IMR-90 (cell line): Measurements from ENCODE around the gene CYFIP2. TPM values are rescaled to one million over a fixed set of nuclear protein-coding genes. Genes with fewer than 3 reads are reported as not detected.

Experiments
- ATAC-seq: fragments of 200-7000 bp; cut with Tn5 transposase; 2 replicates; pipeline ENCODE4 v1.9.1; 2020; ENCODE audit warnings: low read depth, mild to moderate bottlenecking, moderate library complexity
- BruUV-seq: library from RNA; stranded (reverse); fragments of 400-500 nt; replicated peaks from 2 replicates; lab custom pipeline; 2021; lab: Mats Ljungman, UMichigan
- CTCF ChIA-PET: fragments of 300-600 bp; formaldehyde crosslinking; extraction: SDS; loops from one replicate; lab custom pipeline; 2021; ENCODE audit warnings: antibody characterized with exemption; lab: Yijun Ruan, JAX
- POLR2A ChIA-PET: fragments of 300-600 bp; sonication (Branson Sonifier 250); formaldehyde crosslinking; loops from one replicate; lab custom pipeline; 2022; ENCODE audit warnings: antibody characterized with exemption; ENCODE audit not compliant: unreplicated experiment; lab: Charles Lee
- DNase-seq: peaks from one replicate; pipeline ENCODE4 v3.0.0; 2013
- H2AFZ ChIP-seq: replicated peaks from 2 replicates; pipeline ENCODE3; 2013; ENCODE audit warnings: low read length, mild to moderate bottlenecking; ENCODE audit not compliant: poor library complexity
- H2AK5ac ChIP-seq: 2 replicates; pipeline ENCODE4 v1.6.1; 2013; ENCODE audit warnings: low read depth, low read length, inconsistent platforms
- H2AK9ac ChIP-seq: replicated peaks from 2 replicates; pipeline ENCODE3; 2013; ENCODE audit warnings: mild to moderate bottlenecking, low read depth, low read length, moderate library complexity; ENCODE audit not compliant: poor library complexity
- H2BK120ac ChIP-seq: 2 replicates; pipeline ENCODE4 v1.6.1; 2013; ENCODE audit warnings: low read depth, low read length, inconsistent platforms
- H2BK15ac ChIP-seq: 3 replicates; pipeline ENCODE4 v1.6.1; 2013; ENCODE audit warnings: low read depth, low read length, inconsistent platforms
- H2BK20ac ChIP-seq: 2 replicates; pipeline ENCODE4 v1.6.1; 2013; ENCODE audit warnings: low read depth, mild to moderate bottlenecking, inconsistent platforms, low read length, moderate library complexity
- H2BK5ac ChIP-seq: 2 replicates; pipeline ENCODE4 v1.6.1; 2013; ENCODE audit warnings: mild to moderate bottlenecking, low read depth, low read length, inconsistent platforms; ENCODE audit not compliant: poor library complexity, severe bottlenecking
- H3K14ac ChIP-seq: replicated peaks from 2 replicates; pipeline ENCODE4 v1.6.1; 2013; ENCODE audit warnings: low read depth, low read length, inconsistent platforms
- H3K18ac ChIP-seq: 2 replicates; pipeline ENCODE4 v1.6.1; 2013; ENCODE audit warnings: low read depth, low read length, control low read depth
- H3K23ac ChIP-seq: 2 replicates; pipeline ENCODE4 v1.6.1; 2013; ENCODE audit warnings: low read depth, low read length, inconsistent platforms
- H3K27ac ChIP-seq: 2 replicates; pipeline ENCODE4 v1.5.1; 2013; ENCODE audit warnings: mild to moderate bottlenecking, control low read depth, low read length; ENCODE audit not compliant: insufficient read depth
- H3K27me3 ChIP-seq: 2 replicates; pipeline ENCODE4 v1.6.1; 2013; ENCODE audit warnings: low read length; ENCODE audit not compliant: control insufficient read depth, insufficient read depth
- H3K36me3 ChIP-seq: 2 replicates; pipeline ENCODE4 v1.6.1; 2013; ENCODE audit warnings: low read length, mixed read lengths; ENCODE audit not compliant: control insufficient read depth, insufficient read depth
- H3K4ac ChIP-seq: 2 replicates; pipeline ENCODE4 v1.6.1; 2013; ENCODE audit warnings: low read depth, low read length, inconsistent platforms
- H3K4me1 ChIP-seq: 2 replicates; pipeline ENCODE4 v1.6.1; 2013; ENCODE audit warnings: low read length, mixed read lengths; ENCODE audit not compliant: control insufficient read depth, insufficient read depth
- H3K4me2 ChIP-seq: 2 replicates; pipeline ENCODE4 v1.6.1; 2013; ENCODE audit warnings: low read depth, mild to moderate bottlenecking, control low read depth, low read length, moderate library complexity
- H3K4me3 ChIP-seq: 2 replicates; pipeline ENCODE4 v1.5.1; 2013; ENCODE audit warnings: low read depth, mild to moderate bottlenecking, control low read depth, low read length, moderate library complexity; ENCODE audit not compliant: insufficient read depth
- H3K56ac ChIP-seq: 2 replicates; pipeline ENCODE4 v1.6.1; 2013; ENCODE audit warnings: low read length, inconsistent platforms; ENCODE audit not compliant: insufficient read depth; ENCODE audit errors: extremely low read depth
- H3K79me1 ChIP-seq, 2 experiments: 2 replicates each; pipeline ENCODE4 v1.6.1; 2013; ENCODE audit warnings: low read length in 2 of 2, inconsistent platforms in 1 of 2, low read depth in 1 of 2
- H3K9ac ChIP-seq: 2 replicates; pipeline ENCODE4 v1.6.1; 2013; ENCODE audit warnings: low read depth, low read length, control low read depth
- H3K9me1 ChIP-seq: 2 replicates; pipeline ENCODE4 v1.6.1; 2013; ENCODE audit warnings: low read length, inconsistent platforms; ENCODE audit not compliant: insufficient read depth
- H3K9me3 ChIP-seq: 2 replicates; pipeline ENCODE4 v1.6.1; 2013; ENCODE audit warnings: low read length; ENCODE audit not compliant: control insufficient read depth, insufficient read depth
- H4K20me1 ChIP-seq: 2 replicates; pipeline ENCODE4 v1.6.1; 2013; ENCODE audit warnings: low read length, inconsistent platforms; ENCODE audit not compliant: insufficient read depth
- H4K5ac ChIP-seq: 2 replicates; pipeline ENCODE4 v1.6.1; 2013; ENCODE audit warnings: mild to moderate bottlenecking, low read depth, low read length, control low read depth
- H4K8ac ChIP-seq, 2 experiments: 2 replicates each; pipeline ENCODE4 v1.6.1; 2013; ENCODE audit warnings: low read depth in 2 of 2, low read length in 2 of 2, control low read depth in 1 of 2, inconsistent platforms in 1 of 2
- H4K91ac ChIP-seq: 2 replicates; pipeline ENCODE4 v1.6.1; 2013; ENCODE audit warnings: low read depth, low read length, inconsistent platforms; ENCODE audit not compliant: insufficient read depth
- BHLHE40 ChIP-seq: fragments of 150-350 bp; IDR thresholded peaks from 2 replicates; pipeline ENCODE4 v1.6.1; 2016; ENCODE audit warnings: mild to moderate bottlenecking, low read depth, low read length
- CHD1 ChIP-seq: IDR thresholded peaks from 2 replicates; pipeline ENCODE4 v1.6.1; 2012; ENCODE audit warnings: low read depth, low read length, improper control_type of control experiment
- FOS ChIP-seq: fragments of 150-350 bp; IDR thresholded peaks from 2 replicates; pipeline ENCODE4 v1.6.1; 2016; ENCODE audit warnings: low read depth, low read length
- MAFK ChIP-seq: IDR thresholded peaks from 2 replicates; pipeline ENCODE4 v1.6.1; 2012; ENCODE audit warnings: low read depth, low read length, improper control_type of control experiment
- MAZ ChIP-seq: IDR thresholded peaks from 2 replicates; pipeline ENCODE4 v1.6.1; 2012; ENCODE audit warnings: low read depth, mild to moderate bottlenecking, low read length, improper control_type of control experiment, moderate library complexity, borderline replicate concordance
- MXI1 ChIP-seq: IDR thresholded peaks from 2 replicates; pipeline ENCODE4 v1.6.1; 2012; ENCODE audit warnings: low read depth, mild to moderate bottlenecking, low read length, moderate library complexity, borderline replicate concordance
- NFE2L2 ChIP-seq: fragments of 150-350 bp; IDR thresholded peaks from 2 replicates; pipeline ENCODE4 v1.6.1; 2016; ENCODE audit warnings: low read depth, mild to moderate bottlenecking, low read length
- POLR2A ChIP-seq: IDR thresholded peaks from 2 replicates; pipeline ENCODE4 v1.6.1; 2012; ENCODE audit warnings: mild to moderate bottlenecking, low read depth, low read length
- RAD21 ChIP-seq: IDR thresholded peaks from 2 replicates; pipeline ENCODE4 v1.6.1; 2012; ENCODE audit warnings: low read length, improper control_type of control experiment
- RCOR1 ChIP-seq: IDR thresholded peaks from 2 replicates; pipeline ENCODE4 v1.6.1; 2012; ENCODE audit warnings: mild to moderate bottlenecking, low read length, improper control_type of control experiment; ENCODE audit not compliant: insufficient replicate concordance
- RFX5 ChIP-seq: IDR thresholded peaks from 2 replicates; pipeline ENCODE4 v1.8.0; 2012; ENCODE audit warnings: low read depth, mild to moderate bottlenecking, low read length, moderate library complexity
- SMC3 ChIP-seq: fragments of 150-350 bp; IDR thresholded peaks from 2 replicates; pipeline ENCODE4 v1.6.1; 2016; ENCODE audit warnings: low read depth, mild to moderate bottlenecking, antibody characterized with exemption, low read length, moderate library complexity
- WGBS, 2 experiments: methylation state at CpG; one replicate each; pipeline versions ENCODE4 v1.1.5 to v1.1.7; 2013; ENCODE audit warnings: missing lambda C conversion rate in 2 of 2; ENCODE audit not compliant: insufficient read length in 1 of 2; ENCODE audit errors: extremely low coverage in 2 of 2; 5-methylcytosine and 5-hydroxymethylcytosine counted together
- dilution Hi-C: fragments of 300-500 bp; cut with HindIII; formaldehyde crosslinking; loops from one replicate; pipeline ENCODE4 v1.14.3; 2018; ENCODE audit warnings: low sequenced_read_pairs; ENCODE audit not compliant: unreplicated experiment
- in situ Hi-C: fragments of 300-500 bp; cut with MboI; formaldehyde crosslinking; loops from 3 replicates; pipeline ENCODE4 v1.14.3; 2019; ENCODE audit warnings: low sequenced_read_pairs, inconsistent platforms, mixed read lengths
- intact Hi-C: fragments of 100-400 bp; cut with micrococcal nuclease; formaldehyde crosslinking; loops from 2 replicates; pipeline ENCODE4 v1.10.0; 2022
- polyA plus RNA-seq, 3 experiments: library from polyadenylated mRNA; depleted of rRNA; stranded (reverse); fragments of >200 nt; gene quantifications; 2 replicates each; pipeline ENCODE4 v1.2.3, GENCODE V29; 2012; ENCODE audit warnings: low replicate concordance in 1 of 3
- total RNA-seq: library from RNA; depleted of rRNA; stranded (reverse); fragments of >200 nt; gene quantifications from 2 replicates; pipeline ENCODE4 v1.2.3, GENCODE V29; 2012
- TF ChIP-seq, protein P1 (sequence below): conservative IDR thresholded peaks from 2 replicates; pipeline ENCODE4 v1.5.1; 2012; ENCODE audit warnings: mild to moderate bottlenecking, low read depth, low read length, improper control_type of control experiment
- TF ChIP-seq, protein P2 (sequence below): fragments of 150-350 bp; IDR thresholded peaks from 2 replicates; pipeline ENCODE4 v1.6.1; 2017; ENCODE audit warnings: mild to moderate bottlenecking, antibody characterized with exemption, low read length, low read depth
- TF ChIP-seq, protein P3 (sequence below): fragments of 150-350 bp; IDR thresholded peaks from 2 replicates; pipeline ENCODE4 v1.6.1; 2016; ENCODE audit warnings: low read depth, mild to moderate bottlenecking, low read length, moderate library complexity, borderline replicate concordance

CYFIP2 gene
- total and polyA plus RNA-seq, 2 of the 4 experiments (the other 2 are of a cell fraction): 6.8 to 13.4 TPM

DNA sequence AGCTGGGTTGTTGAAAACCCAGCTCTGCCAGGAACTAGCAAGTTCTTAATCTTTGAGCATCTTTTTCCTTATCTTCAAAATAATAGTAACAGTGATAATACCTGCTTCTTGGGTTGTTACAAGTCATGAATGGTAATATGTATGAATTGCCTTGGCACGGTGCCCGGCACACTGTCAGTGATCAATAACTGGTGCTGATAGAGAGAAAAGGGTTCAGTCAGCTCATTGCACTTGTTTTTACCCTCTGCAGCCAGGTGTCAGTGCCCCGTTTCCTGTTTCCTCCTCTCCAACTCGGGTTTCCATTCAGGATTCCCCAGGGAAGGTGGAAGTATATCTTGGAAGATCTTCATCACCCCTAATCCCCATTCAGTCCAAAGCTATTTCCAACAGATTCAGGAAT is 178.3 kb downstream of the CYFIP2 start:
- intact Hi-C loops: no loop called here
- H4K20me1 ChIP-seq: no peaks in the 10 kb centered on the region
- H3K18ac ChIP-seq: no peak overlapping the region
- H3K9me1 ChIP-seq: no peaks in the 10 kb centered on the region; the same call in 1 of the 2 replicates
- WGBS, 2 experiments: no CpG with 5 or more reads among the region's 4 CpGs
- dilution Hi-C loops: no loop called here
- DNase-seq (no peak), ATAC-seq (no peak)
- H2BK120ac ChIP-seq: no peak overlapping the region
- H3K4me1 ChIP-seq: no peaks in the 10 kb centered on the region
- no peak overlapping the region for H3K4me3 ChIP-seq
- H2BK15ac ChIP-seq: no peak overlapping the region
- no peak overlapping the region for H3K4ac ChIP-seq
- no peak overlapping the region for H3K4me2 ChIP-seq
- no peak overlapping the region for H4K91ac ChIP-seq
- in situ Hi-C loops: no loop called here
- H3K56ac ChIP-seq: no peak overlapping the region
- no peaks in the 10 kb centered on the region for H3K9me3 ChIP-seq
- H3K79me1 ChIP-seq: no peaks in the 10 kb centered on the region
- ChIA-PET CTCF (interaction anchor here (0.8 kb wide), 1 partner anchor 28 kb away, joined by 3 read pairs; no protein-coding TSS in a partner anchor), POLR2A (no interaction called here)
- no peak overlapping the region for H3K23ac ChIP-seq
- H3K27me3 ChIP-seq: no peaks in the 10 kb centered on the region
- no peak overlapping the region for H3K14ac ChIP-seq
- H3K27ac ChIP-seq: no peak overlapping the region
- H2AK9ac ChIP-seq: no peak overlapping the region
- H2BK20ac ChIP-seq: no peak overlapping the region
- no peaks in the 10 kb centered on the region for H3K36me3 ChIP-seq
- H2AFZ ChIP-seq: no peak overlapping the region
- no peak overlapping the region for H3K9ac ChIP-seq
- TF ChIP-seq, protein P1, sequence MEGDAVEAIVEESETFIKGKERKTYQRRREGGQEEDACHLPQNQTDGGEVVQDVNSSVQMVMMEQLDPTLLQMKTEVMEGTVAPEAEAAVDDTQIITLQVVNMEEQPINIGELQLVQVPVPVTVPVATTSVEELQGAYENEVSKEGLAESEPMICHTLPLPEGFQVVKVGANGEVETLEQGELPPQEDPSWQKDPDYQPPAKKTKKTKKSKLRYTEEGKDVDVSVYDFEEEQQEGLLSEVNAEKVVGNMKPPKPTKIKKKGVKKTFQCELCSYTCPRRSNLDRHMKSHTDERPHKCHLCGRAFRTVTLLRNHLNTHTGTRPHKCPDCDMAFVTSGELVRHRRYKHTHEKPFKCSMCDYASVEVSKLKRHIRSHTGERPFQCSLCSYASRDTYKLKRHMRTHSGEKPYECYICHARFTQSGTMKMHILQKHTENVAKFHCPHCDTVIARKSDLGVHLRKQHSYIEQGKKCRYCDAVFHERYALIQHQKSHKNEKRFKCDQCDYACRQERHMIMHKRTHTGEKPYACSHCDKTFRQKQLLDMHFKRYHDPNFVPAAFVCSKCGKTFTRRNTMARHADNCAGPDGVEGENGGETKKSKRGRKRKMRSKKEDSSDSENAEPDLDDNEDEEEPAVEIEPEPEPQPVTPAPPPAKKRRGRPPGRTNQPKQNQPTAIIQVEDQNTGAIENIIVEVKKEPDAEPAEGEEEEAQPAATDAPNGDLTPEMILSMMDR: no peak
- TF ChIP-seq, protein P2, sequence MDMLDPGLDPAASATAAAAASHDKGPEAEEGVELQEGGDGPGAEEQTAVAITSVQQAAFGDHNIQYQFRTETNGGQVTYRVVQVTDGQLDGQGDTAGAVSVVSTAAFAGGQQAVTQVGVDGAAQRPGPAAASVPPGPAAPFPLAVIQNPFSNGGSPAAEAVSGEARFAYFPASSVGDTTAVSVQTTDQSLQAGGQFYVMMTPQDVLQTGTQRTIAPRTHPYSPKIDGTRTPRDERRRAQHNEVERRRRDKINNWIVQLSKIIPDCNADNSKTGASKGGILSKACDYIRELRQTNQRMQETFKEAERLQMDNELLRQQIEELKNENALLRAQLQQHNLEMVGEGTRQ: no peak
- TF ChIP-seq RAD21 (no peak), SMC3 (no peak), CHD1 (no peak), RCOR1 (no peak), FOS (no peak), RFX5 (no peak), NFE2L2 (no peak), MAFK (no peak), MXI1 (no peak), POLR2A (no peak), MAZ (no peak), BHLHE40 (no peak)
- TF ChIP-seq, protein P3, sequence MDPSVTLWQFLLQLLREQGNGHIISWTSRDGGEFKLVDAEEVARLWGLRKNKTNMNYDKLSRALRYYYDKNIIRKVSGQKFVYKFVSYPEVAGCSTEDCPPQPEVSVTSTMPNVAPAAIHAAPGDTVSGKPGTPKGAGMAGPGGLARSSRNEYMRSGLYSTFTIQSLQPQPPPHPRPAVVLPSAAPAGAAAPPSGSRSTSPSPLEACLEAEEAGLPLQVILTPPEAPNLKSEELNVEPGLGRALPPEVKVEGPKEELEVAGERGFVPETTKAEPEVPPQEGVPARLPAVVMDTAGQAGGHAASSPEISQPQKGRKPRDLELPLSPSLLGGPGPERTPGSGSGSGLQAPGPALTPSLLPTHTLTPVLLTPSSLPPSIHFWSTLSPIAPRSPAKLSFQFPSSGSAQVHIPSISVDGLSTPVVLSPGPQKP: no peak
- H2BK5ac ChIP-seq: no peak overlapping the region
- no peak overlapping the region for H2AK5ac ChIP-seq
- no peak overlapping the region for H4K5ac ChIP-seq
- H4K8ac ChIP-seq: no peak overlapping the region
- no TSS peak for BruUV-seq
